Immature natural killer cell (primary cell): ENCODE results near the gene ADAM15. TPM values are rescaled to one million over a fixed set of nuclear protein-coding genes. Genes with fewer than 3 reads are reported as not detected.

ENCODE experiments used
- DNase-seq, 3 donors: peaks; one replicate each; pipeline ENCODE4 v3.0.0; 2022; ENCODE audit warnings: mixed read lengths in 1 of 3
- H3K27ac Mint-ChIP-seq, 6 donors: one replicate each; pipeline ENCODE4 v1.8.0; 2020; ENCODE audit warnings: mixed read lengths in 6 of 6, mild to moderate bottlenecking in 5 of 6, inconsistent platforms in 4 of 6, moderate library complexity in 3 of 6
- H3K27me3 Mint-ChIP-seq, 3 donors: one replicate each; pipeline ENCODE4 v1.8.0; 2020 to 2021; ENCODE audit warnings: low read depth in 3 of 3, mild to moderate bottlenecking in 3 of 3, mixed read lengths in 3 of 3, moderate library complexity in 3 of 3, inconsistent platforms in 1 of 3
- H3K36me3 Mint-ChIP-seq, 3 donors: one replicate each; pipeline ENCODE4 v1.8.0; 2020; ENCODE audit warnings: mixed read lengths in 3 of 3, inconsistent platforms in 2 of 3, mild to moderate bottlenecking in 2 of 3
- H3K4me1 Mint-ChIP-seq, 2 donors: one replicate each; pipeline ENCODE4 v1.8.0; 2020; ENCODE audit warnings: inconsistent platforms in 2 of 2, mild to moderate bottlenecking in 2 of 2, mixed read lengths in 2 of 2, moderate library complexity in 1 of 2
- H3K4me3 Mint-ChIP-seq, 5 donors: one replicate each; pipeline ENCODE4 v1.8.0; 2020; ENCODE audit warnings: mild to moderate bottlenecking in 5 of 5, mixed read lengths in 5 of 5, inconsistent platforms in 3 of 5, moderate library complexity in 3 of 5
- H3K9me3 Mint-ChIP-seq, 6 donors: one replicate each; pipeline ENCODE4 v1.8.0; 2020; ENCODE audit warnings: mild to moderate bottlenecking in 6 of 6, mixed read lengths in 6 of 6, inconsistent platforms in 4 of 6, moderate library complexity in 3 of 6
- polyA plus RNA-seq, 3 donors: library from polyadenylated mRNA; unstranded; fragments of 300-500 nt; fragmentation: Illumina TruSeq; gene quantifications; one replicate each; pipeline ENCODE4 v1.2.3, GENCODE V29; 2021

ADAM15 gene
- polyA plus RNA-seq, 3 donors from 2014 or later: 10.4 to 27.1 (median 24.3) TPM

DNA sequence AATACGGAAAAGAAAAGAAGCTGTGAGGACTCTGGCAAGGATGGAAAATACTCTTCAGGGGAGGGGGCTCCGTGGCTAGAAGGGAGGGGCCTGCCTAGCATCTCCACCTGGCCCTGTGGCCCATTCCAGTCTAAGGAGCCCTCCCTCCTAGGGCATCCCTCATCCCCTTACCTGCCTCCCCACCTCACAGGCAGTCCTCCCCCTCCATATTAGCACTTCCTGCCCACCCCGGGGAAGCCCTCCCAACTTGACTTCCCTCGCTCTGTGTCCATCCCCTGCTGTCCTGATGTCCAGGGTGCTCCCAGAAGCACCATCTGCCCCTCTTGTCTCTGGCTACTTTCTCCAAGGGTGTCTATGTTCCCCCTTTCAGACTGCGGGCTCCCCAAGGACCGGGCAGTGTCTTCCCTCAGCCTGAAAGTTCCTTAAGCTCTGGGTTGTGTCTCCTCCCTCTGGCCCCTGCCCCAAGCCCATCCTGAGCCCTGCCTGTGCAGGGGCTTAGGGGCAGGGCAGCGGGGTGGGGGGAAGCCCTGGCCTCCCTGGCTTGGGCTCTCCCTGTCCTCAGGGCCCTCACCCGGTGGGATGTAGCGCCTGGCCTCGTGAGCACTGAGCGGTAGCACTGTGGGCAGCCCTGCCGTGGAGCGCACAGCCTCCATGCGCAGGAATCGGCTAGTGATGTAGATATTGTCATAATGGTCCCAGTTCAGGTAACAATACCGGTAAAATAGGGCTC is 21.4 kb upstream of the ADAM15 start:
- DNase-seq: no peak
- H3K9me3 Mint-ChIP-seq: peaks cover 0 to 3% (median 0%) of the 10 kb centered on the region in 6 donors
- no peaks in the 10 kb centered on the region for H3K4me1 Mint-ChIP-seq
- no peak overlapping the region for H3K27ac Mint-ChIP-seq
- no peaks in the 10 kb centered on the region for H3K36me3 Mint-ChIP-seq
- no peak overlapping the region for H3K4me3 Mint-ChIP-seq
- H3K27me3 Mint-ChIP-seq: peaks cover 0 to 6% (median 2%) of the 10 kb centered on the region in 3 donors

DNA sequence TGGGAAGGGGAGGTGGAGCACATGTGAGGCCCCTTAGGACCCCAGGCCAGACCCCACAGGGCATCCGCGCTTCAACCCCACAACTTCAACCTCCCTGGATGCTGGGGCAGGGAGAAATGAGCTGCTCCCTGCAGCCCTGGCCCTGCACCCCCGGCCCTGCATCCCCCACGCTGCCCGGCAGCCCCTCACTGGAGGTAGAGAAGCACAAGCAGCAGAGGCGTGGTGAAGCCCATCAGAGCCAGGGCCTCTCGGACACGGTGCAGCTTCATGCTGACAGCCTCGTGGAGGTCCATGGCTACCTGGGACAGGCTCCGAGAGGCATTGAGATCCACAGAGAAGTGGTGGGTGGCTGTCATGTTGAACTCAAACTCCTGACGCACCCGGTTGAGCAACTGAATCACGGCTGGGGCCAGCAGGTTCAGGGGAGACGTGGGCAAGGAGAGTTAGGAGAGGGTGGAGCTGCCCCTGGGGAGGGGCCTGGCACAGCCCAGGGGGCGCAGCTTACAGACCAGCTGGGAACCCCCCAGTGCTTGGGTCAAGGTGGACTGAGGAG is 20.8 kb upstream of the ADAM15 start:
- Mint-ChIP-seq H3K9me3 (peaks cover 0 to 4% (median 0%) of the 10 kb centered on the region in 6 donors), H3K27ac (no peak overlapping the region), H3K4me1 (no peaks in the 10 kb centered on the region), H3K27me3 (peaks cover 0 to 6% (median 2%) of the 10 kb centered on the region in 3 donors), H3K36me3 (no peaks in the 10 kb centered on the region), H3K4me3 (no peak overlapping the region)
- no peak for DNase-seq

DNA sequence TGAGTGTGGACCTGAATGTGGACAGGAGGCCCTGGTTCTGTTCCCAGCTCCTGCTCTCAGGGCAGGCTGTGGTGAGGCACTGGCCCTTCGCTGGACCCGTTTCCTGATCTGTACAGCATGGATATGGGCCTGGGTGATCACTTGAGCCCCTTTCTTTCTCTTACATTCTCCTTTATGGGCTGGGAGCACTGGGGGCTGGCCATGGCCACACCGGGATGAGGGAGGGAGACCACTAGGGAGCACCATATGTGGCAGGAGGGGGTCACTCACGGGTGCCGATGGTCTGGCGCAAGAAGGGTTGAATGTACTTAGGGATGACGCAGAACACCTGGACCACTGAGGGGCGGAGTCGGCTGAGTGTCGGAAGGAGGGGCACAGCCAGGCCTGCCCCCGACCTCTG is 20.2 kb upstream of the ADAM15 start:
- Mint-ChIP-seq H3K27ac (no peak overlapping the region), H3K4me3 (no peak overlapping the region), H3K9me3 (peaks cover 0 to 4% (median 0%) of the 10 kb centered on the region in 6 donors), H3K36me3 (no peaks in the 10 kb centered on the region), H3K4me1 (no peaks in the 10 kb centered on the region), H3K27me3 (peaks cover 0 to 2% (median 2%) of the 10 kb centered on the region in 3 donors)
- no peak for DNase-seq

DNA sequence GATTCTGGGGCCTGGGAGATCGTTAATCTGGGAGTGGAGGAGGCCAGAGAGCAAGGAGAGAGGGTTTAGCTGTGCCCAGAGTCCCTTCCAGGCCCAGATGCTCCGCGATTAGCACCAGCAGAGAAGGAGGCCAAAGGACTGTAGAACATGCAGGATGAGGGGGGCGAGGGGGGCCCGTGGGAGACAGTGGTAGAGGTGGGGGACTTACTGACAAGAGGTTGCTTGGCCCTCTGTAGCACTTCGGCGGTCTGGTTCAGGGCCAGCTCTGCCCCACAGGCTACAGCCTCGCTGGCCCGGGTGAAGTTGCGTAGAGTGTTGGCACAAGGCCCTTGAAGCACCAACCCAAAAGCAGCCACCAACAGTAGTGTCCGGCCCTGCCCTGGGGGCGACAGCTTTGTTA is 18.2 kb upstream of the ADAM15 start:
- no peak for DNase-seq
- Mint-ChIP-seq H3K4me1 (no peaks in the 10 kb centered on the region), H3K36me3 (no peaks in the 10 kb centered on the region), H3K27me3 (peaks cover 0 to 4% (median 2%) of the 10 kb centered on the region in 3 donors), H3K4me3 (no peak overlapping the region), H3K27ac (no peak overlapping the region), H3K9me3 (peaks cover 0 to 4% (median 0%) of the 10 kb centered on the region in 6 donors)

- Mint-ChIP-seq H3K36me3 (no peaks in the 10 kb centered on the region), H3K4me1 (no peaks in the 10 kb centered on the region), H3K27me3 (peaks cover 0 to 5% (median 2%) of the 10 kb centered on the region in 3 donors)
Measured at GRCh38 chr1:155033524-155033923, 17.6 kb upstream of the ADAM15 start, which contains the start of the genes DCST1 and DCST2. DCST1 (plus strand) TSS chr1:155033824; CDS start chr1:155034037, 213 bp downstream. DCST2 (minus strand) TSS chr1:155033781; CDS start chr1:155033701, 80 bp downstream.

DNA sequence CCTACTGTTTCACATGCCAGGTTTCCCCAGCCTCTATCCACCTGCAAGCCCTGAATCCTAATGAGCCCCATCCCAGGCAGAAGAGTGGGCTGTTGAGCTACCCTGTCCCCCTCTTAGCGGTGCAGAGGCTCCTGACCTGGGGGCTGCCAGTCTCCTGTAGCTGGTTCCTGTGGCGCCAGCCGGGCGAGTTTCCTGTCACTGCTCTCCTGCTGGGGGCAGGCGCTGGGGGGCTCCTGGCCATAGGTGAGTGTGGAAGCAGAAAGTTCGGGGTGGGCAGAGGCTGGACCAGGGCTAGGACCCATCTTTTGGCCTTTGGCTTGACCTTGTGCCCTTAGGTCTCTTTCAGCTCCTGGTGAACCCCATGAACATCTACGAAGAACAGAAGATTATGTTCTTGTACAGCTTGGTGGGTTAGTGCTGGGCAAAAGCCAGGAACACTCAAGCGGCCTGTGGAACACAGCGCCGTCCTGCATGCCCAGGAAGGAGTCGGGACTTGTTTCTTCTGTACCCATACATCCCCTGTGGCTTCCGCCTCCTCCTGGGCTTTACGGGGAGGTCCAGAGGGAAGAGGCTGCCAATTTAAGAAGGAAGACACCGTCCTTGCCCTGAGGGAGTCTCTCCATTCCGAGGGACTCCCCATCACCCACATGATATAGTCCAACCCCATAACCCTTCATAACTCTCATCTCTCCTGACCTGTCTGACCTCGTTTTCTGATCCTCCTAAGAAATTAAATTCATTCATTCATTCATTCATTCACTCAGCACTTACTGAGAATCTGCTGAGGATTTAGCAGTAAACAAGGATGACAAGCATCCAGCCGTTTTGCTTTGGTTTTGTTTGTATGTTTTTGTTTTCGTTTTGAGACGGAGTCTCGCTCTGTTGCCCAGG is 16.6 kb upstream of the ADAM15 start:
- peaks cover 0 to 3% (median 0%) of the 10 kb centered on the region in 3 donors for H3K27me3 Mint-ChIP-seq
- H3K27ac Mint-ChIP-seq: no peak overlapping the region
- no peaks in the 10 kb centered on the region for H3K36me3 Mint-ChIP-seq
- H3K9me3 Mint-ChIP-seq: peaks cover 0 to 4% (median 0%) of the 10 kb centered on the region in 6 donors
- no peak for DNase-seq
- H3K4me1 Mint-ChIP-seq: no peaks in the 10 kb centered on the region
- H3K4me3 Mint-ChIP-seq: no peak overlapping the region

More at GRCh38 chr1:155033524-155033923, 17.6 kb upstream of the ADAM15 start, which contains the start of the genes DCST1 and DCST2:
- no peak for DNase-seq
- peaks cover 0 to 4% (median 0%) of the 10 kb centered on the region in 6 donors for H3K9me3 Mint-ChIP-seq
- H3K4me3 Mint-ChIP-seq: no peak within 1 kb of the TSS
- H3K27ac Mint-ChIP-seq: no peak within 1 kb of the TSS

DNA sequence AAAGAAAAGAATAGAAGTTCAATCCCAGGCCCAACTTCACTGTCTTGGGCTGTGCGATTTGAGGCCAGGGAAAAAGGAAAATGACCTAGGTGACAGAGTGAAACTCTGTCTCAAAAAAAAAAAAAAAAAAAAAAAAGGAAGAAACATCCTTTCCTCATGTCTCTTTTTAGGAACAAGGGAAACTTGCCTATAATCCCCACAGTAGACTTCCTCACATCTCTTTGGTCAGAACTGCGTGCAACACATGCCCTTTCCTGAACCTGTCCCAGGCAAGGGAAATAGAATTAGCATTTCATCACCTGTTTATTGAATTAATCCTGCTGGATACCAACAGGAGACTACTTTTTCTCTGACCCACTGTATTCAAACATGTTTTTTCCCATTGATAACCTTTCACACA is 15.2 kb upstream of the ADAM15 start:
- no peak for DNase-seq
- Mint-ChIP-seq H3K4me1 (no peaks in the 10 kb centered on the region), H3K9me3 (peaks cover 0 to 2% (median 0%) of the 10 kb centered on the region in 6 donors), H3K27me3 (peaks cover 0 to 3% (median 0%) of the 10 kb centered on the region in 3 donors), H3K27ac (no peak overlapping the region), H3K4me3 (no peak overlapping the region), H3K36me3 (no peaks in the 10 kb centered on the region)

GRCh38 chr1:155037043-155037442 is 14.1 kb upstream of the ADAM15 start:
- Mint-ChIP-seq H3K4me1 (no peaks in the 10 kb centered on the region), H3K9me3 (peaks cover 0 to 2% (median 0%) of the 10 kb centered on the region in 6 donors), H3K36me3 (no peaks in the 10 kb centered on the region), H3K27ac (no peak overlapping the region), H3K4me3 (no peak overlapping the region), H3K27me3 (peaks cover 0 to 3% (median 0%) of the 10 kb centered on the region in 3 donors)
- no peak for DNase-seq

- H3K9me3 Mint-ChIP-seq: peaks cover 0 to 2% (median 0%) of the 10 kb centered on the region in 6 donors
Measured at GRCh38 chr1:155037851-155038441, 13.2 kb upstream of the ADAM15 start.

GRCh38 chr1:155038602-155039307 is 12.4 kb upstream of the ADAM15 start:
- H3K4me1 Mint-ChIP-seq: no peaks in the 10 kb centered on the region
- DNase-seq: no peak
- no peaks in the 10 kb centered on the region for H3K36me3 Mint-ChIP-seq
- H3K27ac Mint-ChIP-seq: no peak overlapping the region
- H3K4me3 Mint-ChIP-seq: no peak overlapping the region
- H3K9me3 Mint-ChIP-seq: peaks cover 0 to 2% (median 0%) of the 10 kb centered on the region in 6 donors
- peaks cover 0 to 3% (median 0%) of the 10 kb centered on the region in 3 donors for H3K27me3 Mint-ChIP-seq

More at GRCh38 chr1:155037851-155038441, 13.2 kb upstream of the ADAM15 start:
- H3K36me3 Mint-ChIP-seq: no peaks in the 10 kb centered on the region
- H3K4me1 Mint-ChIP-seq: no peaks in the 10 kb centered on the region
- DNase-seq: no peak
- H3K27me3 Mint-ChIP-seq: peaks cover 0 to 3% (median 0%) of the 10 kb centered on the region in 3 donors
- no peak overlapping the region for H3K27ac Mint-ChIP-seq
- H3K4me3 Mint-ChIP-seq: no peak overlapping the region

GRCh38 chr1:155039308-155039669 is 11.8 kb upstream of the ADAM15 start:
- peaks cover 0 to 2% (median 0%) of the 10 kb centered on the region in 6 donors for H3K9me3 Mint-ChIP-seq

DNA sequence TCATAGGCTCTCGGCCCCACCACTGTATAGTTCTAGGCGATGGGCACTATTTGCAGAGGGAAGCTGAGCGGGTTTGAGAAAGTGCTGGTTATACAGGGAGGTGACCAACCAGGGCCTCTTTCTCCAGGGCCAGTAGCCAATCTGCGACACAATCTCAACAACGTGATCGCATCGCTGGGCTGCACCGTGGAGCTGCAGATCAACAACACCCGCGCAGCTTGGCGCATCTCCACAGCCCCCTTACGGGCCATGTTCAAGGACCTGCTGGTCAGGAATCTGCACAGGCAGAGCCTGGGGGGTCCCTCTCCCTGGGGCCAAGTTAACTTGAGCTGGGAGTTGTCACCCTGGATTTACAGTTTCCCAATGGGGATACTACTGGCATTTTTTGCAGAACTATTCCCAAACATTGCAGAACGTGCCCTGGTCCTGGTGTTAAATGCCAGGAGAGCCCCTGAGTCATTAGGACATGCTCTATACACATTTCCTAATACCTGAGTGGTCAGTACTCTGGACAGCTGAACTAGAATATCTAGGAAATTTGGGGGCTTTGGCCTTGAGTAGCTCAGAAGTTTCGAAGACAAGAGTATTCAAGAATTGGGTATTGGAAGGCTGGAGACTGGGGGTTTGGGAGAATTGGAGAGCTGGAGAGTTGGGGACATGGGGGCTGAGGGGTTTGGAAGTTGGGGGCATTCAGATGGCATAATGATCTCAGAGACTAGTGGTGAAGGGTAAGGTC is 10.6 kb upstream of the ADAM15 start:
- Mint-ChIP-seq H3K4me1 (no peaks in the 10 kb centered on the region), H3K9me3 (no peaks in the 10 kb centered on the region), H3K27ac (no peak overlapping the region), H3K27me3 (peaks cover 0 to 3% (median 0%) of the 10 kb centered on the region in 3 donors), H3K36me3 (no peaks in the 10 kb centered on the region), H3K4me3 (no peak overlapping the region)
- DNase-seq: no peak

More at GRCh38 chr1:155039308-155039669, 11.8 kb upstream of the ADAM15 start:
- Mint-ChIP-seq H3K4me3 (no peak overlapping the region), H3K4me1 (no peaks in the 10 kb centered on the region), H3K27ac (no peak overlapping the region), H3K36me3 (no peaks in the 10 kb centered on the region), H3K27me3 (peaks cover 0 to 3% (median 0%) of the 10 kb centered on the region in 3 donors)
- no peak for DNase-seq
